ENCODE measurements around the gene PDZRN3.

Gene PDZRN3

DNA sequence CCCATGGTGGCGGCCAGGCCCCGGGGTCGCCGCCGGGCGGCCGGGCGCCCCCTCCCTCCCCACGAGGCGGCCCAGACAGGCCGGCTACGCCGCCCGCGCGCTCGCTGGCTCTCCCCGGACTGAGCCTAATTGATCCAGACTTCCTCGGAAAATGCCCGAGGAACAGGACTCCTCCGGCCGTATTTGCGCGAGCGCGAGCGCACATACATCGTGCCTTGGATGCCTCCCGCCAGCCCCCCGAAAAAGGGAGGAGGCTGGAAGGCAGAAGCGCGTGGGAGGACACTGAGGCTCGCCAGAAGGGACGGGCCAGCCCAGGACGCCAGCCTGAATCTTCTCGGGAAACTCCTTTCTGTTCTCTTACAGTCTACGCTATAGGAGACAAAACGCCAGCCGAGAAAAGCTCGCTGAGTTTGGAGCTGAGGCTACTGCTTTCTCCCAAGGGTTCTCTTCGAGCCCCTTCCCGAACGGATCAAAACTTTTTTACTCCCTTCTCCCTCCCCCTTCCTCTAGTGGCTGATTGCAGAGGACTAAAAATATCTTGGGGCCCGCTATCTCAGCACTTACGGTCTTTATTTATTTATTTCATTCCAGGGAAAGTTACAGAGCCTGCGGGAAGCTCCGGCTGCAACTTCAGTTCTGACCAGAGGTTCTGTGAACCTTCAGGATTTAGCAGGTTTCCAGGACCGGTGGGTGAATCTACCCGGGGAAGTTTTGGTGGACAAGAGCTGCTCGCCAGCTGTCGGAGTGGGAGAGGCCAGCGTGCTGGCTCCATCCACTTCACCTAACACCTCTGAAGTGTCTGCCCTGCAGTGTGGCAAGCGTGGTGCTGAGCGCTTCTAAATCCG, at the start of gene PDZRN3:
Gene PDZRN3, minus strand, starts transcription at position 121 of the 845 bp plus-strand sequence.
- DNase-seq (ENCODE audit: low read depth, low spot score) = no peak

GRCh38 chr3:73674280-73674679, 49.5 kb upstream of the PDZRN3 start:
- DNase-seq (ENCODE audit: low read depth, low spot score) = no peak

GRCh38 chr3:73669260-73669659, 44.5 kb upstream of the PDZRN3 start:
- DNase-seq (ENCODE audit: low read depth, low spot score) = no peak

DNA sequence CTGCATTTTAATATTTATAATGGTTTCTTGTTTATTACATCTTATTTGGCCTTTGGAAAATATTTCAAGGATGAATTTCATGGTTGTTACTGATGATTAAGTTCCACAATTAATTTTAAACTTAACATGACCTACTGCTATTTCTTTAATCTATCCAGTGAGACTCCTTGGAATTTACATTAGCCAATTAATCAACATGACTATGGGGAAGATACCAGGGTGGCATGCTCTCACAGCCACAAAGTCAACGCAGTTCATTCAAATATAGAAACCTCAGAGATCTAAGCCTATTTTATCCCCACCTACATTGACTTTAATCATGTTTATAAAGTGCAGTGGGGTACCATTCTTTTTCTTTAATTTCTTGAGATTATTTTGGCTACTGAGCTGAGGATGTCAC, 43.6 kb upstream of the PDZRN3 start:
- DNase-seq (ENCODE audit: low read depth, low spot score) = no peak

GRCh38 chr3:73667889-73668288, 43.1 kb upstream of the PDZRN3 start:
- DNase-seq (ENCODE audit: low read depth, low spot score) = no peak

DNA sequence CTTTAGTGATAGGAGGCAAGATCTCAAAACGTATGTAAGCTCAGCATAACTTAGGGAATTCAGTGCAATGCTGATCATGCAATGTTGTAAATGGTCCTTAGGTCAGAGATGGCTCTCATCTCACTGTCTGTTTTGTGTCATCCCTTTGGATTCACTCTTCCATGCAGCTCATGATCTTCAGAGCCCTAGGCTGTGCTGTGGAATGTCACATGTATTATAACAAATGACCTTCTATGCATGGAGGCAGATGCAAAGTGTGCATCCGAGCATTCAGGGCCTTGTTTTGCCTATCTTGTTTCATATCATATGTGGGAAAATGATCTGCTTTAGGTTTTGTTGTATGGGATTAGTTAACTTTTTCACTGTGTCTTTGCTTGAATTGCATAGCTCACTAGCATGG, 40.5 kb upstream of the PDZRN3 start:
- DNase-seq (ENCODE audit: low read depth, low spot score) = no peak

GRCh38 chr3:73664389-73664788, 39.6 kb upstream of the PDZRN3 start:
- DNase-seq (ENCODE audit: low read depth, low spot score) = no peak

DNA sequence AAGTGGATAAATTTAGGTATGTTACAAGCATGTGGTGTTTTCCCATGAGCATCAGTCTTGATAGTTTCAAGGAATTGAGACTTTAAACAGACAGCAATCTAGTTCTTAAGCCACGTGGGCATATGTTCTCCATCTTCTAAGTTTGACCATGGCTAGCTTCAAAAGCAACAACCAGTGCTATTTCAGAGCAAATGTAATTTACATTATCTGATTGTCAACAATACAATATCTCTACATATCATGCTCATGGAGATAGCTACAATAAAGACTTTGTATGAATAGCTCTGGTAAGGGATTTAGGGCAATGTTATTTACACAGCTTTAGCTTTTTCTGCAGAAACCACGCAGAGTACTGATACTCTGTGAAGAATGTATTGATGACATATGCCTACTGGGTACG, 38.8 kb upstream of the PDZRN3 start:
- DNase-seq (ENCODE audit: low read depth, low spot score) = no peak

GRCh38 chr3:73661265-73661664, 36.5 kb upstream of the PDZRN3 start:
- no peak for DNase-seq (ENCODE audit: low read depth, low spot score)

- no peak for DNase-seq (ENCODE audit: low read depth, low spot score)
Observed at GRCh38 chr3:73658227-73658626, 33.5 kb upstream of the PDZRN3 start.

- no peak for DNase-seq (ENCODE audit: low read depth, low spot score)
Observed at GRCh38 chr3:73657186-73657585, 32.4 kb upstream of the PDZRN3 start.

- no peak for DNase-seq (ENCODE audit: low read depth, low spot score)
Observed at GRCh38 chr3:73656241-73656890, 31.6 kb upstream of the PDZRN3 start.

DNA sequence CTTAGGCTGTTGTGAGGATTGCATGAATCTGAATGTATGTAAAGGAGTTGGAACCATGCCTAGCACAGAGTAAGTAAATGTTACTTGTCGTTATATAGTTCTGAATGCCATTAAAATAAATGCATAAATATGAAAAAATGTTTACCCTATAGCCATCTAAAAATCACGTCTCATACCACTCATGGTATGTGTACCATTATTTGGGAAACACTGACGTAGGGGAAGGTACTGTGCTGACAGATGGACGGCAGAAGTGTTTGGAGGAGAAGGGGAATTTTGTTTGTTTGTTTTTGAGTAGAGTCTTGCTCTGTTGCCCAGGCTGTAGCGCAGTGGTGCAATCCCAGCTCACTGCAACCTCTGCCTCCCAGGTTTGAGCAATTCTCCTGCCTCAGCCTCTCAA, 30.5 kb upstream of the PDZRN3 start:
- DNase-seq (ENCODE audit: low read depth, low spot score) = no peak

DNA sequence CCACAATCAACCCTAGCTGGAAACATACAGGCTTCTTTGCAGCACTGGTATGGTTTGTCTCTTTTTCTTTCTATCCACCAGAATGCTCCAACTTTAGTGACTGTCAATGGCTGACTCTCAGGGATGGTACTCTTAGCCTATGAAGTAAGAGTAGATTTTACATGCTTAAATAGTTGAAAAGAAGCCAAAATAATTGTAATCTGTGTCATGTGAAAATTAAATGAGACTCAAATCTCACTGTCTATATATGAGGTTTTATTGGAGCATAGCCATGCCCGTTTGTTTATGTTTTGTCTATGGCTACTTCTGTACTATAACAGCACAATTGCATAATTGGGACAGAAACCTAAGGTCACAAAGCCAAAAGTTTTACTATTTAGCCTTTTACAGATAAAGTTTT, 29.1 kb upstream of the PDZRN3 start:
- DNase-seq (ENCODE audit: low read depth, low spot score) = no peak

- DNase-seq (ENCODE audit: low read depth, low spot score) = no peak
Observed at GRCh38 chr3:73653351-73653750, 28.6 kb upstream of the PDZRN3 start.

- no peak for DNase-seq (ENCODE audit: low read depth, low spot score)
Observed at GRCh38 chr3:73652896-73653295, 28.2 kb upstream of the PDZRN3 start.

- no peak for DNase-seq (ENCODE audit: low read depth, low spot score)
Observed at GRCh38 chr3:73637042-73637441, 12.3 kb upstream of the PDZRN3 start.

DNA sequence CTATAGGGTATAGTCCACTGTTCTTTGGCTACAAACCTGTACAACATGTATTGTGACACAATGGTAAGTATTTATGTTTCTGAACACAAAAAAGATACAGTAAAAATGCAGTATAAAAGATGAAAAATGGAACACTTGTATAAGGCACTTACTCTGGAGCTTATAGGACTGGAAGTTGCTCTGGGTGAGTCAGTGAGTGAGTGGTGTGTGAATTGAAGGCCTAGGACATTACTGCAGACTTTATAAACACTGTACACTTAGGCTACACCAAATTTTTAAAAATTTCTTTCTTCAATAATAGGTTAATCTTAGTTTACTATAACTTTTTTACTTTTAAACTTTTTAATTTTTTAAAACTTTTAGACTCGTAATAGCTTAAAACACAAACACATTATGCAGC, 10.5 kb upstream of the PDZRN3 start:
- DNase-seq (ENCODE audit: low read depth, low spot score) = no peak

DNA sequence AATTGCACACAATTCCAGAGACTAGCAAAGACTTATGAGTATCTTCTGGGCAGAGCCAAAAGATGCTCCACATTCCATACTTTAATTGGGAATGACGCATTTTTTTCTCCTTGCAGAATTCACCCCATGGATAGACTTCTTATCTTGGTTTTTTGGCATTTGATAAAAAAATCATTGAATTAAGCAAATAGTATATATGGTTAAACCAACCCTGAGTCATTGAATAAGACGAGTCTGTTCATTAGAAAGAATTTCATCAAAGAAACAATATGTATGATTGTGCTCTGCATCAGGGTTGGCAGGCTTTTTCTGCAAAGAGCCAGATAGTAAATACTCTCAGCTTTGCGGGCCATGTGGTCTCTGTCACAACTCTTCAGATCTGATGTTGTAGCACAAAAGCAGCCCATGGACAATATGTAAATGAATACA, 9.2 kb upstream of the PDZRN3 start:
- no peak for DNase-seq (ENCODE audit: low read depth, low spot score)

DNA sequence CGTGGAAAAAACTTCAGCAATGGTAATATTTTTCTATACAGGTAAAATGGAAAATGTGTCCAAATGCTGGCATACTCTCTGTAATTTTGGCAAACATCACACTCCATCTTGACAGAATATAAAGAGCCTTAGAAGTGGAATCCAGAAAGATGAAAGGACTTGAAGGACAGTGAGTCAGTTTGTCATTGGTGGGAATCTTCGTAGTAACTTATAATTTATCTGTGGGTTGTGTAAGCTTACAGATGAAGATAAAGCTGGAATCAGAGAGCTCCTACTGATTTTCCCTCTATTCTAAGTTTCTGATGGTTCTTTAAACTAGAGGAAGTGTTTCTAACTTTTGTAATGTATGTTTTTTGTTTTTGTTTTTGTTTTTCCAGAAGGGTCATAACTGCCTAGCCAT, 8.7 kb upstream of the PDZRN3 start:
- DNase-seq (ENCODE audit: low read depth, low spot score) = no peak

DNA sequence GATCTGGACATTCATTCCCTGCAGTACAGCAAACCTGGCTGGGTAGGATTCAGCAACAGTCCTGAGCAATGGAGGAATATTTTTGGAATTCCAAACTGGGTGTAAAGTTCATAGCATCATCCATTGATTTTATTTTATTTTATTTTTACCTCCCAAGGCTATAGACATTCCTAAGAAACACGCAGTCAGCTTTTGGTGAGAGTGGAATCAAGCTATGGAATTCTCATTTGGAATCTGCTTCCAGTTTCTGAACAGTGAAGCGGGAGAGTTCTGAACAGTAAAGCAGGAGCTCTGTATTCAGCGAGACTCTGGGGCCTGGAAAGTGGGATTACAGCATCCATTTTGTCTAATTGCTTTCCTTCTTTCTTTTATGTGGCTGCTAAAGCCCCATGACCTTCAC, 1.4 kb upstream of the PDZRN3 start:
- DNase-seq (ENCODE audit: low read depth, low spot score) = no peak

DNA sequence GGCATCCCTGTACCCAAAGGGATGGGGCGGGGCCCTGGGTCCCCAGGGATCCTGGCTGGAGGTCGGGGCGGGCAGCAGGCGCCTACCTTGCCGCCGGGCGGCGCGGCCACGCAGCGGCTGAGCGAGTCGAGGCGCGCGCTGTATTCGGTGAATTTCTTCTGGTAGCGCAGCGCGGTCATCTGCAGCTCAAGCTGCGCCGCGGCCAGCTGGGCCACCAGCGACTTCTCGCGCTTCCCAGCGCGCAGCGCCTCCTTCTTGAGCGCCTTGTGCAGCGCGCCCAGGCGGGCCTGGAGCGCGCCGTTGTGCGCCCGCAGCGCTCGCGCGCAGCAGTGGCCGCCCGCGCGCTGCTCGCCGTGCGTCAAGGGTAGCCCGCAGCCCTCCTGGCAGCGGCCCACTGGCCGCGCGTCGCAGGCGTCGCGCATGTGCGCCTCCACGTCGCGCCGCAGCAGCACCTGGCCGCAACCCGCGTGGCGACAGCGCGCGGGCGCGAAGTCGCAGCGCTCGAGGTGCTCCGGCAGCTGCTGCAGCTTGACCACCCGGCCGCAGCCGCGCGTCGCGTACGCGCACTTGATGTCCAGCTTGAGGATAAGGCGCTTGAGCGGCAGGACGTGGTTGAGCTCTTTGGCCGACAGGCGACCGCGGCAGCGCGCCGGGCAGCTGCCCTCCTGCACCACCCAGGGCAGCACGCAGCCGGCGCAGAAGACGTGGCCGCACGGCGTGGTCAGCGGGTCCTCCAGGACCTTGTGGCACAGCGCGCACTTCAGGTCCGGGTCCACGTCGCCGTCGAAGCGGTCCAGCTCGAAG, 522 bp downstream of the PDZRN3 start:
- peak; percentile 48 for DNase-seq (ENCODE audit: low read depth, low spot score)
